Smooth muscle cell of the brain vasculature (primary cell): Measurements from ENCODE around the gene AQP12B.
"Not testable (repeated sequence)": the region's sequence is repeated elsewhere in the genome, so short reads cannot be mapped to it uniquely, and the experiment has no call there.

Source experiments
- DNase-seq: peaks from one replicate; pipeline ENCODE4 v3.0.0-alpha.2; 2012; ENCODE audit warnings: low read depth, low spot score

AQP12B gene

GRCh38 chr2:240682431-240683224, at the start of gene AQP12B:
AQP12B (minus strand) TSS chr2:240682885; CDS start chr2:240682837, 48 bp downstream.
- not testable (repeated sequence) for DNase-seq

- no peak for DNase-seq
Observed at GRCh38 chr2:240732184-240732583, 49.5 kb upstream of the AQP12B start.

GRCh38 chr2:240731178-240731545, 48.5 kb upstream of the AQP12B start:
- no peak for DNase-seq

GRCh38 chr2:240730501-240731177, 48.0 kb upstream of the AQP12B start:
- no peak for DNase-seq

GRCh38 chr2:240728827-240729226, 46.1 kb upstream of the AQP12B start:
- DNase-seq = no peak

GRCh38 chr2:240728361-240728760, 45.7 kb upstream of the AQP12B start:
- no peak for DNase-seq

- no peak for DNase-seq
Observed at GRCh38 chr2:240727913-240728312, 45.2 kb upstream of the AQP12B start.

GRCh38 chr2:240727439-240727838, 44.8 kb upstream of the AQP12B start:
- DNase-seq = no peak

- no peak for DNase-seq
Observed at GRCh38 chr2:240726876-240727275, 44.2 kb upstream of the AQP12B start.

- DNase-seq = no peak
Observed at GRCh38 chr2:240725671-240726070, 43.0 kb upstream of the AQP12B start.

- no peak for DNase-seq
Observed at GRCh38 chr2:240725266-240725665, 42.6 kb upstream of the AQP12B start.

GRCh38 chr2:240724431-240724830, 41.7 kb upstream of the AQP12B start:
- DNase-seq = no peak

- no peak for DNase-seq
Observed at GRCh38 chr2:240723851-240724250, 41.2 kb upstream of the AQP12B start.

- DNase-seq = no peak
Observed at GRCh38 chr2:240722796-240723735, 40.4 kb upstream of the AQP12B start.

GRCh38 chr2:240722376-240722775, 39.7 kb upstream of the AQP12B start:
- no peak for DNase-seq

GRCh38 chr2:240721596-240722180, 39.0 kb upstream of the AQP12B start:
- DNase-seq = no peak

GRCh38 chr2:240720686-240721595, 38.3 kb upstream of the AQP12B start:
- no peak for DNase-seq

- DNase-seq = no peak
Observed at GRCh38 chr2:240719676-240720545, 37.2 kb upstream of the AQP12B start.

GRCh38 chr2:240718896-240719490, 36.3 kb upstream of the AQP12B start:
- DNase-seq = no peak
